ENCODE measurements around the gene AHR. TPM values are rescaled to one million over a fixed set of nuclear protein-coding genes. Genes with fewer than 3 reads are reported as not detected.

Gene AHR
- total and polyA plus RNA-seq, 8 donors: 8.7 to 136 (median 43.1) TPM

DNA sequence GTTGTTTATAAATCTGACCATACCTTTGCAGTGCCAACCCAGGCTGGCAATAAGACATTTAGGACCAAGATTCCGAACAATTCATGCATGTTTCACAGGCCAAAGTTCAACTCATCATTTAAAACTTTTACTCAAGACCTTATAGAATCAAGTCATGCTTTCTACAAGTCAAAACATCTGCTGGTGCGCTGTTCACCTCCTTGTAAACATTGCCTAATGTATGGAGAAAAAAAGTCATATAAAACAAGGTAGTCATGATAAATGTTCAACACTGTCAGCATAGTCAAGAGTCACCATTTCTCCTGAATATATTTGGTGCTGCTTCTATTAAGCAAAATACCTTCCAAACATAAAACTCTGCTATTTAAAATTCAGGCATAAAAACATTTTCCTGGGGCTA lies 42.1 kb upstream of the AHR start:
- H3K4me3 ChIP-seq: no peak overlapping the region
- no peak for DNase-seq
- no peaks in the 10 kb centered on the region for H3K36me3 ChIP-seq
- WGBS, 5 donors: 70 to 95% (median 79%) methylated on average over 2 of the region's 2 CpGs
- no peaks in the 10 kb centered on the region for H3K9me3 ChIP-seq
- H3K27ac ChIP-seq: no peak overlapping the region
- H3K27me3 ChIP-seq: no peaks in the 10 kb centered on the region
- TF ChIP-seq EP300 (IDR thresholded peaks at IDR 0.05) (no peak), POLR2AphosphoS5 (IDR thresholded peaks at IDR 0.05) (no peak), POLR2A (IDR thresholded peaks at IDR 0.05) (no peak)
- TF ChIP-seq, protein P1, sequence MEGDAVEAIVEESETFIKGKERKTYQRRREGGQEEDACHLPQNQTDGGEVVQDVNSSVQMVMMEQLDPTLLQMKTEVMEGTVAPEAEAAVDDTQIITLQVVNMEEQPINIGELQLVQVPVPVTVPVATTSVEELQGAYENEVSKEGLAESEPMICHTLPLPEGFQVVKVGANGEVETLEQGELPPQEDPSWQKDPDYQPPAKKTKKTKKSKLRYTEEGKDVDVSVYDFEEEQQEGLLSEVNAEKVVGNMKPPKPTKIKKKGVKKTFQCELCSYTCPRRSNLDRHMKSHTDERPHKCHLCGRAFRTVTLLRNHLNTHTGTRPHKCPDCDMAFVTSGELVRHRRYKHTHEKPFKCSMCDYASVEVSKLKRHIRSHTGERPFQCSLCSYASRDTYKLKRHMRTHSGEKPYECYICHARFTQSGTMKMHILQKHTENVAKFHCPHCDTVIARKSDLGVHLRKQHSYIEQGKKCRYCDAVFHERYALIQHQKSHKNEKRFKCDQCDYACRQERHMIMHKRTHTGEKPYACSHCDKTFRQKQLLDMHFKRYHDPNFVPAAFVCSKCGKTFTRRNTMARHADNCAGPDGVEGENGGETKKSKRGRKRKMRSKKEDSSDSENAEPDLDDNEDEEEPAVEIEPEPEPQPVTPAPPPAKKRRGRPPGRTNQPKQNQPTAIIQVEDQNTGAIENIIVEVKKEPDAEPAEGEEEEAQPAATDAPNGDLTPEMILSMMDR (IDR thresholded peaks at IDR 0.05): no peak
- no peaks in the 10 kb centered on the region for H3K4me1 ChIP-seq
- intact Hi-C loops (cut with DNase I; ENCODE audit: low total_unique reads): no loop called here

DNA sequence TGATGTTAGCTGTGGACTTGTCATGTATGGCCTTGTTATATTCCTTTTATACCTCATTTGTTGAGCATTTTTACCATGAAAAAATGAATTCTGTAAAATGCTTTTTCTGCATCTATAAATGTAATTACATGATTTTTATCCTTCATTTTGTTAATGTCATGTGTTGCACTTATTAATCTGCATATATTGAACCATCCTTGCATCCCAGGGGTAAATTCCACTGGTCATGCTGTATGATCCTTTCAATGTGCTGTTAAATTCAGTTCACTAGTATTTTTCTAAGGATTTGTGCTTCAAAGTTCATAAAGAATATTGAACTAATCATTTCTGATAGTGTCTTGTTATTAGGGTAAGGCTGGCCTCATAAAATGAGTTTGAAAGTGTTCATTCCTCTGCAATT lies 31.9 kb upstream of the AHR start:
- no peak overlapping the region for H3K27ac ChIP-seq
- H3K27me3 ChIP-seq: no peaks in the 10 kb centered on the region
- H3K36me3 ChIP-seq: no peaks in the 10 kb centered on the region
- peaks cover 12 to 51% (median 27%) of the 10 kb centered on the region in 4 donors for H3K9me3 ChIP-seq
- no peak for TF ChIP-seq POLR2AphosphoS5 (IDR thresholded peaks at IDR 0.05)
- no peak for TF ChIP-seq POLR2A (IDR thresholded peaks at IDR 0.05)
- TF ChIP-seq EP300 (IDR thresholded peaks at IDR 0.05): no peak
- TF ChIP-seq, protein P1 (IDR thresholded peaks at IDR 0.05): no peak
- no peak overlapping the region for H3K4me3 ChIP-seq
- DNase-seq: no peak
- intact Hi-C loops (cut with DNase I; ENCODE audit: low total_unique reads): no loop called here
- H3K4me1 ChIP-seq: no peaks in the 10 kb centered on the region

DNA sequence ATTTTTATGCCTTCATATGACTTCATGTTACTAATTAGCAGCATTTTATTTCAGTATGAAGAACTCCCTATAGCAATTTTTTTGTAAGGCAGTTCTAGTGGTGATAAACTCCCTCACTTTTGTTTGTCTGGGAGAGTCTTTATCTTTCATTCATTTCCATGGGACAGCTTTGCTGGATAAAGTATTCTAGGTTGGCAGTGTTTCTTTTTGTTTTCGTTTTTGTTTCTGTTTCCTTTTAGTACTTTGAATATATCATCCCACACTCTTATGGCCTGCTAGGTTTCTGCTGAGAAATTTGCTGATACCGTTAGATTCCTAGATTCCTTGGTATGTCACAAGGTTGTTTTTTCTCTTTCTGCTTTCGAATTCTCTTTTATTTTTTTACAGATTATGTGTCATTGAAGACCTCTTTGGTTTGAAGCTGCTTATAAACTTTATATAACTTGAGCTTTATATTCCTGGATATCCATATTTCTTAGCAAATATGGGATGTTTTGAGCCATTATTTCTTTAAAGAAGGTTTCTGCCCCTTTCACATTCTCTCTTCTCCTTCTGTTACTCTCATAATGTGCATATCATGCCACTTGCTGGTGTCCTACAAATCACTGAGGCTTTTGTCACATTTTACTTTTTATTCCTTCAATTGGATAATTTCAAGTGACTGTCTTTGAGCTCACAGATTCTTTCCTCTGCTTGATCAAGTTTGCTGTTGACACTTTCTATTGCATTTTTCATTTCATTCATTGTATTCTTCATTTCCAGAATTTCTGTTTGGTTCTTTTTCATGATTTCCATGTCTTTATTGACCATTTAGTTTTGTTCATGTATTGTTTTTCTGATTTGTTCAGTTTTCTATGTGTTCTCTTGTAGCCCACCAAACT lies 28.9 kb upstream of the AHR start:
- 71 to 96% (median 81%) methylated on average over 3 of the region's 3 CpGs for WGBS, 5 donors
- intact Hi-C loops (cut with DNase I; ENCODE audit: low total_unique reads): no loop called here
- H3K27me3 ChIP-seq: no peaks in the 10 kb centered on the region
- peaks cover 0 to 4% (median under 1%) of the 10 kb centered on the region in 4 donors for H3K4me1 ChIP-seq
- H3K36me3 ChIP-seq: no peaks in the 10 kb centered on the region
- H3K4me3 ChIP-seq: no peak overlapping the region
- no peak for DNase-seq
- TF ChIP-seq POLR2A (IDR thresholded peaks at IDR 0.05): no peak
- no peak for TF ChIP-seq POLR2AphosphoS5 (IDR thresholded peaks at IDR 0.05)
- TF ChIP-seq, protein P1 (IDR thresholded peaks at IDR 0.05): no peak
- TF ChIP-seq EP300 (IDR thresholded peaks at IDR 0.05): no peak
- H3K9me3 ChIP-seq: peaks cover 12 to 53% (median 27%) of the 10 kb centered on the region in 4 donors
- H3K27ac ChIP-seq: no peak overlapping the region

DNA sequence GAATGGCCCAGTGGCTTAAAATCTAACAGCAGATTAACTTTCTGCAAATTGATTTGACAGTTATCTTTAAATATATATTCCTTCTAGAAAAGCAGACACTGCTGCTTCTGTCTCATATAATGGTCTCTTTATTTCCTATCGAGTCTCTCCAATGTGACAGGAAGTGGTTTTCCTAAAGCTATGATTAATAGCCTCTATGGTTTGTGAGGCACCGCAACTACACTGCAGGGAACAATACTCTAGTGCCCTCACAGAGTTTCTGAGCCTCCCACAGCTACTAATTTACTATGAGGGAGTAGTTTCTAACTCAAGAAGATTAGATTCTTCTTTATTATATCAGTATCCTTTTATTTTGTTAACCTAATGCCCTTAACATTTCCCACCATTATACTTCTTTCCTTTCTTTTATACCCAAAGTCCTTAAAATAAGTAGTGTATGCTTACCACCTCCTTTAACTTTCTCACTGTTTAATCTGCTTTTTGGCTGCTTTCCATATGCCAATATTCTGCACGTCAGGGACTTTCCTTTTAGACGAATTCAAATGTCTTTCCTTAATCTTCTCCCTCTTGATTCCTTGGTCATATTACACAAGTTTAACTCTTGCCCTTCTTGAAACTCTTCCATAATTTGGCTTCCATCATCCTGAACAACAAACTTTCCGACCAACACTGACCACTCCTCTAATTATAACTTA lies 23.8 kb upstream of the AHR start:
- WGBS, 5 donors: 18 to 28% (median 24%) methylated on average over 5 of the region's 5 CpGs
- H3K27ac ChIP-seq: peak overlapping the region in 3 of 5 donors; percentile 39 to 75 (median 61)
- H3K36me3 ChIP-seq: no peaks in the 10 kb centered on the region
- H3K4me1 ChIP-seq: peaks cover 12 to 33% (median 21%) of the 10 kb centered on the region in 4 donors
- intact Hi-C loops (cut with DNase I; ENCODE audit: low total_unique reads): no loop called here
- H3K9me3 ChIP-seq: peaks cover 5 to 20% (median 10%) of the 10 kb centered on the region in 4 donors
- peak in 1 of 2 donors; percentile 31 for DNase-seq
- H3K27me3 ChIP-seq: no peaks in the 10 kb centered on the region
- no peak overlapping the region for H3K4me3 ChIP-seq
- no peak for TF ChIP-seq EP300 (IDR thresholded peaks at IDR 0.05)
- no peak for TF ChIP-seq POLR2AphosphoS5 (IDR thresholded peaks at IDR 0.05)
- TF ChIP-seq, protein P1 (IDR thresholded peaks at IDR 0.05): no peak
- no peak for TF ChIP-seq POLR2A (IDR thresholded peaks at IDR 0.05)

Data from stomach (tissue), 9 donors.